Naive thymus-derived CD8-positive, alpha-beta T cell (primary cell): ENCODE data around the gene MAP7D3. TPM values are rescaled to one million over a fixed set of nuclear protein-coding genes. Genes with fewer than 3 reads are reported as not detected.
"Not testable (repeated sequence)": the region's sequence is repeated elsewhere in the genome, so short reads cannot be mapped to it uniquely, and the experiment has no call there.

Experiments used
- ATAC-seq, 2 donors: fragments of 150-1000 bp; cut with Tn5 transposase in 1 of 2; sonication (Bioruptor Pico), chemical (Tn5 transposase) in 1 of 2; 1 replicate in 1 of 2; 2 replicates in 1 of 2; pipeline ENCODE4 v1.10.0; 2021; ENCODE audit warnings: mild to moderate bottlenecking in 2 of 2, moderate library complexity in 2 of 2
- POLR2A ChIA-PET: fragments of 350-600 bp; sonication (Branson Sonifier 250); formaldehyde crosslinking; loops from one replicate; lab custom pipeline; 2021; ENCODE audit warnings: antibody characterized with exemption; lab: Charles Lee
- DNase-seq, 10 donors: peaks; one replicate each; pipeline versions ENCODE4 v3.0.0 to v3.0.0-alpha.2; 2020 to 2022
- H3K27ac Mint-ChIP-seq, 10 donors: one replicate each; pipeline ENCODE4 v1.8.0; 2020 to 2022; ENCODE audit warnings: mild to moderate bottlenecking in 10 of 10, mixed read lengths in 10 of 10, moderate library complexity in 4 of 10, inconsistent platforms in 1 of 10
- H3K27me3 Mint-ChIP-seq, 5 donors: one replicate each; pipeline ENCODE4 v1.8.0; 2021 to 2022; ENCODE audit warnings: mixed read lengths in 5 of 5
- H3K36me3 Mint-ChIP-seq, 3 donors: one replicate each; pipeline ENCODE4 v1.8.0; 2020 to 2022; ENCODE audit warnings: mixed read lengths in 3 of 3, mild to moderate bottlenecking in 2 of 3, inconsistent platforms in 1 of 3
- H3K4me1 Mint-ChIP-seq, 4 donors: one replicate each; pipeline ENCODE4 v1.8.0; 2021 to 2022; ENCODE audit warnings: mixed read lengths in 4 of 4
- H3K4me3 Mint-ChIP-seq, 10 donors: one replicate each; pipeline ENCODE4 v1.8.0; 2020 to 2022; ENCODE audit warnings: mild to moderate bottlenecking in 10 of 10, mixed read lengths in 10 of 10, moderate library complexity in 6 of 10, inconsistent platforms in 1 of 10
- H3K9me3 Mint-ChIP-seq, 9 donors: one replicate each; pipeline ENCODE4 v1.8.0; 2020 to 2022; ENCODE audit warnings: mixed read lengths in 9 of 9, mild to moderate bottlenecking in 3 of 9, inconsistent platforms in 1 of 9, moderate library complexity in 1 of 9
- polyA plus RNA-seq, 3 donors: library from polyadenylated mRNA; unstranded; fragments of 300-500 nt; fragmentation: Illumina TruSeq; gene quantifications; one replicate each; pipeline ENCODE4 v1.2.3, GENCODE V29; 2021
- total RNA-seq, 8 experiments: library from RNA in 2 of 8; stranded (reverse) in 2 of 8; gene quantifications; one replicate each; pipeline ENCODE4 v1.2.3 and lab custom pipeline; 2021 to 2026

The MAP7D3 gene
- total and polyA plus RNA-seq, 5 experiments from 2014 or later = 3.5 to 8.3 (median 5.6) TPM

- H3K9me3 Mint-ChIP-seq = no peaks in the 10 kb centered on the region
- peaks cover 0 to 2% (median 0%) of the 10 kb centered on the region in 3 donors for H3K36me3 Mint-ChIP-seq
- no peak overlapping the region for H3K27ac Mint-ChIP-seq
- no peak for DNase-seq
- ATAC-seq = no peak
- POLR2A ChIA-PET = no interaction called here
- no peaks in the 10 kb centered on the region for H3K27me3 Mint-ChIP-seq
- no peak overlapping the region for H3K4me3 Mint-ChIP-seq
- H3K4me1 Mint-ChIP-seq = no peaks in the 10 kb centered on the region
Observed at GRCh38 chrX:136185401-136186022, 65.7 kb downstream of the MAP7D3 start.

- POLR2A ChIA-PET = no interaction called here
- Mint-ChIP-seq H3K27me3 (no peaks in the 10 kb centered on the region), H3K9me3 (no peaks in the 10 kb centered on the region), H3K36me3 (peaks cover 0 to 2% (median 0%) of the 10 kb centered on the region in 3 donors), H3K4me3 (no peak overlapping the region), H3K4me1 (no peaks in the 10 kb centered on the region), H3K27ac (no peak overlapping the region)
- no peak for DNase-seq
- ATAC-seq = no peak
Observed at GRCh38 chrX:136183917-136184316, 67.3 kb downstream of the MAP7D3 start.

GRCh38 chrX:136183172-136183571 is 68.0 kb downstream of the MAP7D3 start:
- ATAC-seq (no peak), DNase-seq (no peak)
- POLR2A ChIA-PET = no interaction called here
- Mint-ChIP-seq H3K27me3 (no peaks in the 10 kb centered on the region), H3K9me3 (no peaks in the 10 kb centered on the region), H3K27ac (no peak overlapping the region), H3K4me1 (no peaks in the 10 kb centered on the region), H3K36me3 (peaks cover 0 to 2% (median 0%) of the 10 kb centered on the region in 3 donors), H3K4me3 (no peak overlapping the region)

DNA sequence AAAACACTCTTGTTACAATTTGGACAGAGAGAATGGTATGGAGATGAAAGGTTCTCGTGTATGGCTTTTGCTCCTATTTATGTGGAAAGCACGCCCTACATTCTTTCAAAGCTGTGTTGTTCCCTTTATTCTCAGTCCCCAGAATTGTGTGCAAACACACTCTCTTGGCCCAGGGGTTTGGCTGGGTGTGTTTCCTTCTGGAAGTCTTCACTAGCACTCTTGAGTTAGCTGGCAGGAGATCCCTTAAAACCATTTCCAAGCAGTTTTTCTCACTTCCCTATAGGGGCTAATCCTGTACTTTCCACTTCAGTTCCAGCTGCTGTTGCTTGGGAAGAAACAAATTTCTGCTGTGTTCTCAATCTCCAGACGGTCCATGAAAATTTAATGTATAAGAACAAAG is 68.8 kb downstream of the MAP7D3 start:
- Mint-ChIP-seq H3K27ac (no peak overlapping the region), H3K27me3 (no peaks in the 10 kb centered on the region), H3K9me3 (no peaks in the 10 kb centered on the region), H3K4me3 (no peak overlapping the region), H3K4me1 (no peaks in the 10 kb centered on the region), H3K36me3 (peaks cover 0 to 2% (median 0%) of the 10 kb centered on the region in 3 donors)
- POLR2A ChIA-PET = no interaction called here
- ATAC-seq = no peak
- no peak for DNase-seq

GRCh38 chrX:136179133-136179532 is 72.1 kb downstream of the MAP7D3 start:
- Mint-ChIP-seq H3K4me1 (no peaks in the 10 kb centered on the region), H3K27me3 (no peaks in the 10 kb centered on the region), H3K9me3 (no peaks in the 10 kb centered on the region), H3K36me3 (peaks cover 0 to 2% (median 0%) of the 10 kb centered on the region in 3 donors), H3K27ac (no peak overlapping the region), H3K4me3 (no peak overlapping the region)
- no peak for ATAC-seq
- POLR2A ChIA-PET = no interaction called here
- DNase-seq = no peak

DNA sequence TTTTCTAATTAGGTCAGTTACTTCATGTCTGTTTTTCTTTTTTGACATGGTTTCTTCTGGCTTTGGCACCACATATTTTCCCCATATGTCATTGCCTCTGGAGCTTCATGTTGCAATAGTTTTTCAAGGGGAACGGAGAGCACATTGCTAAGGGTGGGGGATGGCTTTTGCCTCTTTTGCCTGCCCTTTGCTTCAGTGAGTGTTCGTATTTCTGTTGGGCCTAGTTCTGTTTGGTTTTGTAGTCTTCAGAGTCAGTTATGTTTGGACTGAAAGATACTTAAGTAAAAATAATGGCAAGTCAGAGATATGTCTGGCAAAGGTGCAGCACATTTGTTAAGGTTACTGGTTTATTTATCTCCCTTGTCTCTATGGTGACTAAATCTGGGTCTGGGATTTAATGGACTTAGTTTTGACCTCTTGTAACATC is 74.8 kb downstream of the MAP7D3 start:
- H3K27ac Mint-ChIP-seq = no peak overlapping the region

DNA sequence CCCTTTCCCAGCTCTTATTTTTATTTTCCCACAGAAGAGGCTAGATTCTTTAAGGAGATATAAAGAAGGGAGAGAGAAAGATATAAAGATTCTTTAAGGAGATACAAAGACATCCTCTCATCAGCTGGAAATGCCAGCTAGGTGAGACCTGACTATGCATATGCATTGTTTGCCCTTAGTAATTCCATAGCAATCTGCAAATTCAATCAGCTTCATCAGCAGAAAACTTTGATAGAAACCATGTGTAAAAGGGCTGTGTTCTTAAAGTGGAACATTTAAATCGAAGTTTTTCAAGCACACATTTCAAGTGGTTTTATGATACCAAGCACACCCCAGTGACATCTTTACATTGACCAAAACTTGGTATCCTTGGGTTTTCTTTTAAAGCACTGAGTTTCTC is 79.8 kb downstream of the MAP7D3 start:
- DNase-seq (no peak), ATAC-seq (no peak)
- no peak overlapping the region for H3K4me3 Mint-ChIP-seq
- no peaks in the 10 kb centered on the region for H3K9me3 Mint-ChIP-seq
- no peak overlapping the region for H3K27ac Mint-ChIP-seq
- peaks cover 0 to 2% (median 0%) of the 10 kb centered on the region in 3 donors for H3K36me3 Mint-ChIP-seq
- H3K4me1 Mint-ChIP-seq = no peaks in the 10 kb centered on the region
- POLR2A ChIA-PET = no interaction called here
- H3K27me3 Mint-ChIP-seq = no peaks in the 10 kb centered on the region

More for the DNA sequence above, 74.8 kb downstream of the MAP7D3 start:
- Mint-ChIP-seq H3K36me3 (peaks cover 0 to 2% (median 0%) of the 10 kb centered on the region in 3 donors), H3K4me3 (no peak overlapping the region), H3K4me1 (no peaks in the 10 kb centered on the region), H3K9me3 (no peaks in the 10 kb centered on the region), H3K27me3 (no peaks in the 10 kb centered on the region)
- DNase-seq (no peak), ATAC-seq (no peak)
- POLR2A ChIA-PET = no interaction called here

DNA sequence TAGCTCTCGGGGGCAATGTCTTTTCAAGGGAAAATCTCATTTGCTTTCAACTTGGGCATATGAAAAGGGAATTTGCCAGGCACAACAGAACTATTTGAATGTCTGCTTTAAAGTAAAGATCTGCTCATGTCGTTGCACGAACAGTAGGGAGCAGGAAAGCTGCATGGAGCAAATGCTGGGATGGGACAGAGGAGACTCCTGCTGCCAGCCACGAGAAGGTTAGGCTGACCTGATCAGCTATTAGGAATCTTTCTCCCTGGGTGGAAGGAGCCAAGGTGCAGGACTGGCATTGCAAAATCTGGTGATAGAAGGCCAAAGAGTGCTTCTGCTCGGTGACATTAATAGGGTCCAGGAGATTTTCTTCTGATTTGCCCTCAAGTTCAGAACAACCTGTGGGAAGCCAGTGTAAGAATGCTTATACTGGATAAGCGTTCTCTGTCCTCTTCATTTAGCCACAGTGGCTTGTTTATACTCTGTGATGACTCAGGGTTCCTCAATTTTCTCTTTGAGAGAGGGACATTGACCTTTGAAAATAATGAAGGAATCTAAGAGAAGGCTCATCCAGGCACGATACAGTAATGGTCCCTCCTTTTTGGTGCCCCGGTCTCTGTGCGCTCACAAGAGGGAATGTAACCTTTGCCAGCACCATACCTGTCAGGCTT is 80.9 kb downstream of the MAP7D3 start:
- Mint-ChIP-seq H3K9me3 (no peaks in the 10 kb centered on the region), H3K36me3 (peaks cover 0 to 2% (median 0%) of the 10 kb centered on the region in 3 donors), H3K4me3 (no peak overlapping the region), H3K4me1 (no peaks in the 10 kb centered on the region), H3K27ac (peak overlapping the region in 1 of 10 donors; percentile 34), H3K27me3 (no peaks in the 10 kb centered on the region)
- ATAC-seq (no peak), DNase-seq (no peak)
- POLR2A ChIA-PET = no interaction called here

DNA sequence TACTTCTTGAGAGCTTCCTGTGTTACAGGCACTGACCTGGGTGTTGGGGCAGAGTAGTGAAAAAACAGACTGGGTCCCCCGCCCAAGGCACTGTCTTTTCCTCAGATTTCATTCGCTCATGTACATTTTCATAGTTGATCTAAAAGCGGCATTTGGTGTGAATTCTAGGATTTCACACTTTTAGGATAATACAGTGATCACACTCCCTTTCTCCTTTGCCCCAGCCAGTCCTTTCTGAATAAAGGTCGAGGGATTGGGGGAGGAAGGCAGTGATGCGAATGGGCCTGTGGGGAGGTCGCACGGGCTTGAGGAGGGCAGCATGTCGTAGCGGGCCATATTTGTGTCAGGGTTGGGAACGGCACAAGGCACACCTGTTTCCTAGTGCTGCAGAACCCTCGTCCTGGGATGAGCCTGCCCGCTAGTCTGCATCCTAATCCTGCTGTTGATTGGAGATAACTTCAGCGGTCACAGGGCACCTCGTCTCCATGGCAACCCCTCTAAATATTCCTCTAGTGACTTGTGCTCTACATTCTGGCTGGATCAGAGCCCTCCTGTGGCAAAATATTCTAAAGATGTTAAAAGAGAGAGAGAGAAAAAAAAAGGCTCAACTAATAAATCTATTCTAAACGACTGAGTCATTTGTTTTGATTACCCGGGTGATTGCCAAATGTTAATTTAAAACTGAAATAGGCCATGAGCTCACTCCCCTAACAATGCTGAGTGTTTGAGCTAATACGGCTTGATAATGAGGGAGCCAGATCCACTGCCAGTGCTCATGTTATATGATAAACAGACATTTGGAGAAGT is 82.1 kb downstream of the MAP7D3 start:
- Mint-ChIP-seq H3K27ac (no peak overlapping the region), H3K4me3 (no peak overlapping the region), H3K9me3 (no peaks in the 10 kb centered on the region), H3K27me3 (no peaks in the 10 kb centered on the region), H3K36me3 (peaks cover 0 to 2% (median 0%) of the 10 kb centered on the region in 3 donors), H3K4me1 (no peaks in the 10 kb centered on the region)
- ATAC-seq (no peak), DNase-seq (no peak)
- POLR2A ChIA-PET = no interaction called here

DNA sequence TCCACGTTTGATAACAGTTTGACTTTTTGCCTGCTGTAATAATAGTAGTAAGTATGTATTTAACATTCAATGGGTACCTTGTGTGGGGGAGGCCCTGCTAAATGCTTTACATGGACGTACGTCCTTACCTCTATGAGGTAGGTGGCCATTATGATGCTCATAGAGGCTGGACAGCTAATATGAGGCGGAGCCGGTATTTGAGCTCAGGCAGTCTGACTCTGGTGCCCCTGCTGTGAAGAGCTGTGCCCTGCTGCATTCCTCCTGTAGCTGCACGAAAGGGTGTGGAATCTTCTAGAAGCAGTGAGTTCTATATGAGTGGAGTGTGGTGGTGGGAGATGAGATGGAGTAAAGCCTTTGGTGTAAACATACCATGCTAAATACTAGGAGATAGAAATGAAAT is 83.2 kb downstream of the MAP7D3 start:
- H3K27me3 Mint-ChIP-seq, H3K36me3 Mint-ChIP-seq, POLR2A ChIA-PET, DNase-seq, ATAC-seq, H3K9me3 Mint-ChIP-seq, H3K27ac Mint-ChIP-seq, H3K4me1 Mint-ChIP-seq, H3K4me3 Mint-ChIP-seq: not testable (repeated sequence)

DNA sequence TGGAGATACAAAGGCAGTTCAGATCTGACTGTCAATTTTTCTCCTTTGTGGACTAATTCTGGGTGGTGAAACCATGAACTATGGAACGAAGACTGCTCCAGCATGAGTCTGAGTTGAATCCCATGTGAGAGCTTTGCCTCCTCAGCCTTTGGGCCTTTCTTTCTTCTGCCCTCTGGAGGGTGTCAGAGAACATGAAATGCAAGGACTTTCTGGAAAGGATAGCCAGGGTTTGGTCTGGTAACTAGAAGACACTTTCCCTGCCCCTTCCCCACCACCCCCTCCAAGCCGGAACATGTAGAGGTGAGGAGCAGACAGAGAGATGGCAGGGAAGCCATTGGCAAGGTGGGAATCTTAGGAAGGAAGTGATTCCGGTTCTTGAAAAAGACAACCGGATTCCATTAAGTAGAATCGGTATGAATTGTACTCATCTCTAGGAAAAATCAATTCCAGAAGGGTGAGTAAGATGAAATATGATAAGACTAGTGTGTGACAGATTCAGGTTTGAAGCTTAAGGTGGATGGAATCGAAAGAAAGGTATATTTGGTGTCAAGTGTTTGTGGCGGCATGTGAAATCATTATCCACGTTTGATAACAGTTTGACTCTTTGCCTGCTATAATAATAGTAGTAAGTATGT is 84.9 kb downstream of the MAP7D3 start:
- DNase-seq (no peak), ATAC-seq (no peak)
- Mint-ChIP-seq H3K36me3 (peaks cover 0 to 2% (median 0%) of the 10 kb centered on the region in 3 donors), H3K27me3 (no peaks in the 10 kb centered on the region), H3K4me3 (no peak overlapping the region), H3K27ac (no peak overlapping the region), H3K9me3 (no peaks in the 10 kb centered on the region), H3K4me1 (no peaks in the 10 kb centered on the region)
- POLR2A ChIA-PET = no interaction called here

DNA sequence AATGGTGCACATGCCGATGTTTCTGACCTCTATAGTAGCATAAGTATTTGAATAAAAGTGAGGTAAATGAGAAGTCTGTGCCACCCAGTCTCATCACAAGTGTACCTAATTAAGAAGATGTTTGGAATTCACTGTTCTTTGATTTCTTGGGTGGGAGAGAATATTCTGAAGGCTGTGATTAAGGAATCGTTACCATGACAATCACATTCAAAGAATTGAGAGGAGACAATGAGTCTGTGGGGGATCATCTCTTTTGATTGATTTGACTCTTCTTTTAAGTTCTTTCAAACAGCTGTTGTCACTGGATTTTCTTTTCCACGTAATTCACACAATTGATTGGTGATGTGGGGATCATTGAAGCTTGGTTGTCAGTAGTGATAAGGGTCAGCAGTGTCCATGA is 85.8 kb downstream of the MAP7D3 start:
- Mint-ChIP-seq H3K27me3 (no peaks in the 10 kb centered on the region), H3K4me3 (no peak overlapping the region), H3K27ac (no peak overlapping the region), H3K9me3 (no peaks in the 10 kb centered on the region), H3K36me3 (no peaks in the 10 kb centered on the region), H3K4me1 (no peaks in the 10 kb centered on the region)
- POLR2A ChIA-PET = no interaction called here
- ATAC-seq = no peak
- DNase-seq = no peak

DNA sequence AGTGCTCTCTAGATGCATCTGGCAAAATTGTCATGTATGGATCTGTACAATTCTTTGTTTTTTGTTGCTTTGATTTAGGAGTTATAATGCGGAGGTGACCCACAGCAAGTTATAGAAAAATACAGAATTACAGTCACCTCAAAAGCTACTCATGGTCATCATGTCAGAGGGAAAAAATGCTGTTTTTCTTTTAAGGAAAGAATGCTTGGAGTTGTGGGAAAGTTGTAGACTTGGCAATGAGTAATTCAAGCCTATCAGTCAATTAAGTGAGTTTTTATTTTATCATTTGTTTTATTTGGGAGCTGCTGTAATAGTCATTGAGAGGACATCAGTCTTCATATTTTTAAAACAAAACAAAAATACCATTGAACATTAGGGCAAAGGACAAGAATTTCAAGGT is 87.5 kb downstream of the MAP7D3 start:
- ATAC-seq = no peak
- DNase-seq = no peak
- H3K9me3 Mint-ChIP-seq = no peaks in the 10 kb centered on the region
- POLR2A ChIA-PET = no interaction called here
- no peaks in the 10 kb centered on the region for H3K27me3 Mint-ChIP-seq
- no peak overlapping the region for H3K27ac Mint-ChIP-seq
- no peaks in the 10 kb centered on the region for H3K36me3 Mint-ChIP-seq
- H3K4me3 Mint-ChIP-seq = no peak overlapping the region
- H3K4me1 Mint-ChIP-seq = no peaks in the 10 kb centered on the region
